B cell (primary cell): ENCODE measurements around the gene RTN4RL2. TPM values are rescaled to one million over a fixed set of nuclear protein-coding genes. Genes with fewer than 3 reads are reported as not detected.

Source experiments
- ATAC-seq: fragments of 200-7000 bp; cut with Tn5 transposase; one replicate; pipeline ENCODE4 v1.10.0; 2021; ENCODE audit warnings: low read depth, mild to moderate bottlenecking, moderate number of reproducible peaks, moderate library complexity
- CTCF ChIA-PET: fragments of 350-600 bp; sonication (Branson Sonifier 250); formaldehyde crosslinking; loops from one replicate; lab custom pipeline; 2021; ENCODE audit warnings: antibody characterized with exemption, inconsistent platforms; lab: Charles Lee
- POLR2A ChIA-PET: fragments of 350-600 bp; sonication (Branson Sonifier 250); formaldehyde crosslinking; loops from one replicate; lab custom pipeline; 2021; ENCODE audit warnings: antibody characterized with exemption; lab: Charles Lee
- DNase-seq: peaks from one replicate; pipeline ENCODE4 v3.0.0; 2013
- H2AFZ ChIP-seq: 2 replicates; pipeline ENCODE4 v1.6.1; 2012; ENCODE audit warnings: mild to moderate bottlenecking, low read depth, low read length; ENCODE audit not compliant: insufficient read depth, poor library complexity, severe bottlenecking
- H3K27ac ChIP-seq, 2 donors: 1 replicate in 1 of 2; 2 replicates in 1 of 2; pipeline ENCODE4 v1.5.1; 2012 to 2013; ENCODE audit warnings: low read length in 2 of 2, mild to moderate bottlenecking in 2 of 2, moderate library complexity in 1 of 2
- H3K27me3 ChIP-seq, 4 experiments: fragments of 200-600 bp in 1 of 4; sonication (generic) in 1 of 4; replicated peaks in 1 of 4; 1 replicate in 2 of 4; 2 replicates in 2 of 4; pipeline versions ENCODE4 v1.6.1 to v1.7.0; 2013 to 2016; ENCODE audit warnings: low read length in 3 of 4, mild to moderate bottlenecking in 2 of 4, mixed read lengths in 1 of 4, moderate library complexity in 1 of 4; ENCODE audit not compliant: insufficient read depth in 4 of 4, control insufficient read depth in 3 of 4; ENCODE audit errors: control extremely low read depth in 1 of 4
- H3K36me3 ChIP-seq, 2 experiments: replicated peaks in 1 of 2; 1 replicate in 1 of 2; 2 replicates in 1 of 2; pipeline versions ENCODE4 v1.6.1 to v1.7.1; 2013; ENCODE audit warnings: low read length in 1 of 2; ENCODE audit not compliant: insufficient read depth in 2 of 2, control insufficient read depth in 1 of 2; ENCODE audit errors: control extremely low read depth in 1 of 2, extremely low read depth in 1 of 2
- H3K4me1 ChIP-seq, 2 donors: fragments of 200-600 bp in 1 of 2; sonication (generic) in 1 of 2; 1 replicate in 1 of 2; 2 replicates in 1 of 2; pipeline versions ENCODE4 v1.5.1 to v1.6.1; 2013 to 2017; ENCODE audit warnings: low read length in 2 of 2; ENCODE audit not compliant: control insufficient read depth in 2 of 2, insufficient read depth in 2 of 2
- H3K4me2 ChIP-seq: replicated peaks from 2 replicates; pipeline ENCODE3; 2012; ENCODE audit warnings: mild to moderate bottlenecking, low read depth, low read length; ENCODE audit not compliant: poor library complexity, severe bottlenecking
- H3K4me3 ChIP-seq, 5 experiments: fragments of 200-600 bp in 1 of 5; sonication (generic) in 1 of 5; 1 replicate in 3 of 5; 2 replicates in 2 of 5; pipeline versions ENCODE4 v1.5.1 to v1.7.0; 2011 to 2016; ENCODE audit warnings: low read length in 4 of 5, mild to moderate bottlenecking in 4 of 5, low read depth in 2 of 5, control low read depth in 1 of 5, moderate library complexity in 1 of 5; ENCODE audit not compliant: insufficient read depth in 1 of 5; ENCODE audit errors: control extremely low read depth in 1 of 5, extremely low read depth in 1 of 5
- H3K79me2 ChIP-seq: fragments of 200-600 bp; sonication (generic); one replicate; pipeline ENCODE4 v1.6.0; 2016; ENCODE audit warnings: low read length; ENCODE audit not compliant: control insufficient read depth, insufficient read depth
- H3K9ac ChIP-seq: fragments of 200-600 bp; sonication (generic); 2 replicates; pipeline ENCODE4 v1.6.1; 2017; ENCODE audit warnings: mild to moderate bottlenecking, low read length, moderate library complexity
- H3K9me3 ChIP-seq, 3 donors: one replicate each; pipeline versions ENCODE4 v1.6.1 to v1.7.1; 2013; ENCODE audit warnings: low read length in 2 of 3; ENCODE audit not compliant: control insufficient read depth in 2 of 3, insufficient read depth in 1 of 3; ENCODE audit errors: control extremely low read depth in 1 of 3
- H4K20me1 ChIP-seq: 2 replicates; pipeline ENCODE4 v1.6.0; 2012; ENCODE audit warnings: mild to moderate bottlenecking, low read length; ENCODE audit not compliant: insufficient read depth, control insufficient read depth, poor library complexity, severe bottlenecking
- H3K27ac Mint-ChIP-seq: one replicate; pipeline ENCODE4 v1.8.0; 2021; ENCODE audit warnings: mixed read lengths
- H3K27me3 Mint-ChIP-seq: one replicate; pipeline ENCODE4 v1.8.0; 2021; ENCODE audit warnings: mixed read lengths
- H3K4me1 Mint-ChIP-seq: one replicate; pipeline ENCODE4 v1.8.0; 2021; ENCODE audit warnings: mixed read lengths
- H3K4me3 Mint-ChIP-seq: one replicate; pipeline ENCODE4 v1.8.0; 2021; ENCODE audit warnings: mixed read lengths
- H3K9me3 Mint-ChIP-seq: one replicate; pipeline ENCODE4 v1.8.0; 2022; ENCODE audit warnings: mixed read lengths; ENCODE audit not compliant: insufficient read depth
- EZH2 ChIP-seq: IDR thresholded peaks from 2 replicates; pipeline ENCODE4 v1.6.1; 2012; ENCODE audit warnings: borderline replicate concordance, low read depth, mild to moderate bottlenecking, moderate library complexity, low read length; ENCODE audit not compliant: insufficient read depth, poor library complexity, severe bottlenecking
- WGBS: methylation state at CpG from one replicate; pipeline ENCODE4 v1.1.5; 2013; ENCODE audit warnings: missing lambda C conversion rate; ENCODE audit not compliant: insufficient coverage; 5-methylcytosine and 5-hydroxymethylcytosine counted together
- intact Hi-C: fragments of 100-400 bp; cut with micrococcal nuclease; formaldehyde crosslinking; loops from one replicate; pipeline ENCODE4 v1.10.0; 2022
- polyA plus RNA-seq: library from polyadenylated mRNA; depleted of rRNA; stranded (reverse); fragments of >200 nt; gene quantifications from 2 replicates; pipeline ENCODE4 v1.2.3, GENCODE V29; 2012
- total RNA-seq, 2 donors: library from RNA; stranded (reverse); fragments of 120-200 nt in 1 of 2; gene quantifications; 1 replicate in 1 of 2; 2 replicates in 1 of 2; pipeline versions ENCODE4 v1.2.3 to v1.2.4, GENCODE V29; 2013 to 2022
- TF ChIP-seq, protein P1 (sequence below): fragments of 200-600 bp; IDR thresholded peaks from one replicate; pipeline ENCODE4 v1.8.0; 2022; ENCODE audit warnings: antibody characterized with exemption, mild to moderate bottlenecking

The RTN4RL2 gene
- total and polyA plus RNA-seq, 2 donors (not counting 1 experiment from before 2014, with no cell fraction given): 0.12 to 0.13 TPM

DNA sequence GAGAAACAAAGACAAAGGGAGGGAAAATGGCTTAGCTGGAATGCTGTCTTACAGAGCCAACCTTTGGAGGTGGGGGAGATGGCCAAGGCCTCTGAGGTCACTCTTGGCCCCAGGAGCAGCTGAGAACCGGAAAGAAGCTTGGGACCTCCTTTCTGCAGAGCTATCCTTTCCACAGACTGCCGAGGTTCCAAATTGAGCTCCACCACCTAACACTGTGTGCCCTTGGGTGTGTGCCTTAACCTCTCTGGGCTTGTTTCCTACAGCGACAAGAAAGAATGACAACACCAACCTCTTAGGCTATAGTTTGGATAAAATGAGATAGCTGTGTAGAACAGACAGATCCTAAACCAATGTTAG, 23.2 kb downstream of the RTN4RL2 start:
- Histone ChIP-seq H3K4me3 (peak overlapping the region in 4 of 5 experiments; percentile 22 to 69 (median 52)), H3K36me3 (no peaks in the 10 kb centered on the region), H3K4me2 (peak overlapping the region; percentile 99), H2AFZ (no peak overlapping the region), H4K20me1 (no peaks in the 10 kb centered on the region), H3K27ac (no peak overlapping the region), H3K79me2 (no peaks in the 10 kb centered on the region), H3K27me3 (peaks cover 0 to 17% (median 3%) of the 10 kb centered on the region in 4 experiments), H3K9ac (peak overlapping the region; percentile 70), H3K4me1 (peaks cover 33 to 40% of the 10 kb centered on the region in 2 donors), H3K9me3 (peaks cover 0 to 4% (median 0%) of the 10 kb centered on the region in 3 donors)
- Mint-ChIP-seq H3K4me3 (peak overlapping the region; percentile 78), H3K27me3 (no peaks in the 10 kb centered on the region), H3K4me1 (peaks cover 45% of the 10 kb centered on the region), H3K27ac (no peak overlapping the region), H3K9me3 (no peaks in the 10 kb centered on the region)
- ChIA-PET POLR2A (interaction anchor here (1.2 kb wide), 1 partner anchor 26 kb away, joined by 4 read pairs; no protein-coding TSS in a partner anchor), CTCF (interaction anchor here (0.7 to 12.5 kb wide), 16 partner anchors 10 to 315 kb away, joined by 3 to 148 read pairs (median 4); partner anchors contain the start of genes CLP1, RTN4RL2 and SLC43A1)
- TF ChIP-seq, protein P1, sequence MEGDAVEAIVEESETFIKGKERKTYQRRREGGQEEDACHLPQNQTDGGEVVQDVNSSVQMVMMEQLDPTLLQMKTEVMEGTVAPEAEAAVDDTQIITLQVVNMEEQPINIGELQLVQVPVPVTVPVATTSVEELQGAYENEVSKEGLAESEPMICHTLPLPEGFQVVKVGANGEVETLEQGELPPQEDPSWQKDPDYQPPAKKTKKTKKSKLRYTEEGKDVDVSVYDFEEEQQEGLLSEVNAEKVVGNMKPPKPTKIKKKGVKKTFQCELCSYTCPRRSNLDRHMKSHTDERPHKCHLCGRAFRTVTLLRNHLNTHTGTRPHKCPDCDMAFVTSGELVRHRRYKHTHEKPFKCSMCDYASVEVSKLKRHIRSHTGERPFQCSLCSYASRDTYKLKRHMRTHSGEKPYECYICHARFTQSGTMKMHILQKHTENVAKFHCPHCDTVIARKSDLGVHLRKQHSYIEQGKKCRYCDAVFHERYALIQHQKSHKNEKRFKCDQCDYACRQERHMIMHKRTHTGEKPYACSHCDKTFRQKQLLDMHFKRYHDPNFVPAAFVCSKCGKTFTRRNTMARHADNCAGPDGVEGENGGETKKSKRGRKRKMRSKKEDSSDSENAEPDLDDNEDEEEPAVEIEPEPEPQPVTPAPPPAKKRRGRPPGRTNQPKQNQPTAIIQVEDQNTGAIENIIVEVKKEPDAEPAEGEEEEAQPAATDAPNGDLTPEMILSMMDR: no peak
- no peak for TF ChIP-seq EZH2
- intact Hi-C loops: loop anchor here (1.0 to 5.0 kb wide), 2 partner anchors 34 to 138 kb away; partner anchors contain the start of gene SLC43A1
- DNase-seq (no peak), ATAC-seq (no peak)
- WGBS: 63% methylated on average over 1 of the region's 3 CpGs

DNA sequence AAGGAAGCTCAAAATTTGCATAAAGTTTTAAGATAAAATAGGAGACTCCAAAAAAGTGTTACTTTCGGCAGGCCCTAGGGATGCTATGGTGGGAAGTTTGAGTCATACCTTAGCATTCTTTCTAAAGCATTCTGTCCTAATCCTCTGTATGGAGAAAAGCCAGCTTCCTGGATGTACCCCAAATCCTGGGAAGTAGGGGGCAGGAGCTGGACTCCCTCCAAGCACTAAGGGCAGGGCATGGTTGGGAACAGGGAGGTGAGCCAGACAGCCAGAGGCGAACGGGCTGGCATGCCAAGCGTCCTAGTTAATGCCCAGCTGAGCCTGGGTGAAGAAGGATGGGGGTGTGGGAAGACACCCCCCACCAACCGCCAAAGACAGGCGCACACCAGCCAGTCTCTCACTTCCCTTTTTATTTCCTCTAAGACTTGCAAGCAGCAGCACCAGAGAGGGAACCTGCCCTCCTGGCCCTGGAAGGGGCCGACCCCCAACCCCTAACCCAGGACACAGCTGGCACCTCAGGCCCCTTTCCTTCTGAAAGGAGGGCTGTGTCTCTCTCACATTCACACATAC, 23.9 kb downstream of the RTN4RL2 start:
- peak overlapping the region; percentile 20 for H3K27ac Mint-ChIP-seq
- H3K27me3 Mint-ChIP-seq: no peaks in the 10 kb centered on the region
- Histone ChIP-seq H4K20me1 (no peaks in the 10 kb centered on the region), H3K27ac (no peak overlapping the region), H3K9me3 (peaks cover 0 to 4% (median 0%) of the 10 kb centered on the region in 3 donors), H3K9ac (no peak overlapping the region), H3K4me3 (peak overlapping the region in 1 of 5 experiments; percentile 30), H3K79me2 (no peaks in the 10 kb centered on the region), H3K4me1 (peaks cover 33 to 40% of the 10 kb centered on the region in 2 donors), H3K27me3 (peaks cover 0 to 17% (median 3%) of the 10 kb centered on the region in 4 experiments), H3K36me3 (no peaks in the 10 kb centered on the region), H3K4me2 (peak overlapping the region; percentile 99), H2AFZ (no peak overlapping the region)
- ChIA-PET POLR2A (interaction anchor here (1.2 kb wide), 1 partner anchor 27 kb away, joined by 4 read pairs; no protein-coding TSS in a partner anchor), CTCF (interaction anchor here (0.7 to 12.5 kb wide), 16 partner anchors 10 to 315 kb away, joined by 3 to 148 read pairs (median 4); partner anchors contain the start of genes CLP1, RTN4RL2 and SLC43A1)
- DNase-seq: peak; percentile 79
- 0% methylated on average over 2 of the region's 7 CpGs for WGBS
- H3K9me3 Mint-ChIP-seq: no peaks in the 10 kb centered on the region
- intact Hi-C loops: loop anchor here (2.0 to 5.0 kb wide), 2 partner anchors 33 to 43 kb away; partner anchors contain the start of gene SLC43A1
- peaks cover 45% of the 10 kb centered on the region for H3K4me1 Mint-ChIP-seq
- no peak for TF ChIP-seq EZH2
- TF ChIP-seq, protein P1: no peak
- peak overlapping the region; percentile 56 for H3K4me3 Mint-ChIP-seq
- peak; percentile 75 for ATAC-seq
